G401 (cell line): ENCODE data around the gene CMIP. TPM values are rescaled to one million over a fixed set of nuclear protein-coding genes. Genes with fewer than 3 reads are reported as not detected.

Experiments
- DNase-seq: peaks from one replicate; pipeline ENCODE4 v3.0.0-alpha.2; 2015; ENCODE audit warnings: low spot score
- in situ Hi-C: cut with HindIII; loops from 2 replicates; pipeline ENCODE4 v1.10.0; 2016; ENCODE audit warnings: low sequenced_read_pairs, mixed read lengths
- total RNA-seq: library from RNA; depleted of rRNA; stranded (reverse); fragments of >200 nt; shearing (Covaris generic); gene quantifications from 2 replicates; pipeline ENCODE4 v1.2.3, GENCODE V29; 2014

Gene CMIP
- total RNA-seq, 1 experiment from 2014 or later, result 8.6 TPM

GRCh38 chr16:81717662-81718189 is 273.1 kb downstream of the CMIP start:
- DNase-seq, result no peak
- in situ Hi-C loops, result no loop called here

GRCh38 chr16:81718637-81719036 is 274.0 kb downstream of the CMIP start:
- in situ Hi-C loops, result no loop called here
- DNase-seq, result no peak

- DNase-seq, result no peak
- in situ Hi-C loops, result no loop called here
Observed at GRCh38 chr16:81719993-81720392, 275.4 kb downstream of the CMIP start.

- in situ Hi-C loops, result no loop called here
- no peak for DNase-seq
Observed at GRCh38 chr16:81720973-81721906, 276.6 kb downstream of the CMIP start.

- DNase-seq, result peak; percentile 87
- in situ Hi-C loops, result no loop called here
Observed at GRCh38 chr16:81723098-81723723, 278.6 kb downstream of the CMIP start.

GRCh38 chr16:81728435-81728834 is 283.8 kb downstream of the CMIP start:
- in situ Hi-C loops, result loop anchor here (25.0 kb wide), 1 partner anchor 341 kb away; no protein-coding TSS in a partner anchor
- no peak for DNase-seq

GRCh38 chr16:81729451-81729850 is 284.8 kb downstream of the CMIP start:
- in situ Hi-C loops, result loop anchor here (25.0 kb wide), 1 partner anchor 342 kb away; no protein-coding TSS in a partner anchor

GRCh38 chr16:81730090-81731051 is 285.8 kb downstream of the CMIP start:
- in situ Hi-C loops, result loop anchor here (25.0 kb wide), 1 partner anchor 343 kb away; no protein-coding TSS in a partner anchor
- peak; percentile 70 for DNase-seq

More at GRCh38 chr16:81729451-81729850, 284.8 kb downstream of the CMIP start:
- no peak for DNase-seq

- in situ Hi-C loops, result loop anchor here (25.0 kb wide), 1 partner anchor 344 kb away; no protein-coding TSS in a partner anchor
- peak; percentile 21 for DNase-seq
Observed at GRCh38 chr16:81731649-81732048, 287.0 kb downstream of the CMIP start.

GRCh38 chr16:81732699-81733098 is 288.1 kb downstream of the CMIP start:
- in situ Hi-C loops, result loop anchor here (25.0 kb wide), 1 partner anchor 345 kb away; no protein-coding TSS in a partner anchor
- no peak for DNase-seq

GRCh38 chr16:81733295-81733694 is 288.7 kb downstream of the CMIP start:
- in situ Hi-C loops, result loop anchor here (25.0 kb wide), 1 partner anchor 346 kb away; no protein-coding TSS in a partner anchor
- no peak for DNase-seq

GRCh38 chr16:81734632-81735434 is 290.2 kb downstream of the CMIP start:
- in situ Hi-C loops, result loop anchor here (25.0 kb wide), 1 partner anchor 348 kb away; no protein-coding TSS in a partner anchor
- no peak for DNase-seq

- DNase-seq, result peak; percentile 80
- in situ Hi-C loops, result loop anchor here (25.0 kb wide), 1 partner anchor 351 kb away; no protein-coding TSS in a partner anchor
Observed at GRCh38 chr16:81737885-81738536, 293.4 kb downstream of the CMIP start.

- no peak for DNase-seq
Observed at GRCh38 chr16:81738783-81739496, 294.3 kb downstream of the CMIP start.

GRCh38 chr16:81739503-81739902 is 294.9 kb downstream of the CMIP start:
- DNase-seq, result no peak
- in situ Hi-C loops, result loop anchor here (25.0 kb wide), 1 partner anchor 352 kb away; no protein-coding TSS in a partner anchor

More at GRCh38 chr16:81738783-81739496, 294.3 kb downstream of the CMIP start:
- in situ Hi-C loops, result loop anchor here (25.0 kb wide), 1 partner anchor 352 kb away; no protein-coding TSS in a partner anchor

- DNase-seq, result no peak
- in situ Hi-C loops, result loop anchor here (25.0 kb wide), 1 partner anchor 353 kb away; no protein-coding TSS in a partner anchor
Observed at GRCh38 chr16:81740169-81740568, 295.6 kb downstream of the CMIP start.
